Measurements from ENCODE around the gene SLPI. TPM values are rescaled to one million over a fixed set of nuclear protein-coding genes. Genes with fewer than 3 reads are reported as not detected.

Gene SLPI
- total and polyA plus RNA-seq, 10 of the 15 experiments (the other 5 are each of a cell fraction or from before 2014, with no cell fraction given), result 0.56 to 1.4 TPM; not detected in 8

DNA sequence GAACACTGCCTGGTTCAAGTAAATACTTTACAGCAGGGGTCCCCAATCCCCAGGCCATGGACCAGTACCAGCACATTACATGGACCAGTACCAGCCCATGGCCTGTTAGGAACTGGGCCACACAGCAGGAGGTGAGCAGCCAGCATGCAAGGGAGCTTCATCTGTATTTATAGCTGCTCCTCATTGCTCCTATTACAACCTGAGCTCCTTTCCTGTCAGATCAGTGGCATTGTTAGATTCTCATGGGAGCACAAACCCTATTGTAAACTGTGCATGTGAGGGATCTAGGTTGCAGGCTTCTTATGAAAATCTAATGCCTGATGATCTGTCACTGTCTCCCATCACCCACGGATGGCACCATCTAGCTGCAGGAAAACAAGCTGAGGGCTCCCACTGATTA lies 40.3 kb upstream of the SLPI start (continued):
- TF ChIP-seq, protein P1, sequence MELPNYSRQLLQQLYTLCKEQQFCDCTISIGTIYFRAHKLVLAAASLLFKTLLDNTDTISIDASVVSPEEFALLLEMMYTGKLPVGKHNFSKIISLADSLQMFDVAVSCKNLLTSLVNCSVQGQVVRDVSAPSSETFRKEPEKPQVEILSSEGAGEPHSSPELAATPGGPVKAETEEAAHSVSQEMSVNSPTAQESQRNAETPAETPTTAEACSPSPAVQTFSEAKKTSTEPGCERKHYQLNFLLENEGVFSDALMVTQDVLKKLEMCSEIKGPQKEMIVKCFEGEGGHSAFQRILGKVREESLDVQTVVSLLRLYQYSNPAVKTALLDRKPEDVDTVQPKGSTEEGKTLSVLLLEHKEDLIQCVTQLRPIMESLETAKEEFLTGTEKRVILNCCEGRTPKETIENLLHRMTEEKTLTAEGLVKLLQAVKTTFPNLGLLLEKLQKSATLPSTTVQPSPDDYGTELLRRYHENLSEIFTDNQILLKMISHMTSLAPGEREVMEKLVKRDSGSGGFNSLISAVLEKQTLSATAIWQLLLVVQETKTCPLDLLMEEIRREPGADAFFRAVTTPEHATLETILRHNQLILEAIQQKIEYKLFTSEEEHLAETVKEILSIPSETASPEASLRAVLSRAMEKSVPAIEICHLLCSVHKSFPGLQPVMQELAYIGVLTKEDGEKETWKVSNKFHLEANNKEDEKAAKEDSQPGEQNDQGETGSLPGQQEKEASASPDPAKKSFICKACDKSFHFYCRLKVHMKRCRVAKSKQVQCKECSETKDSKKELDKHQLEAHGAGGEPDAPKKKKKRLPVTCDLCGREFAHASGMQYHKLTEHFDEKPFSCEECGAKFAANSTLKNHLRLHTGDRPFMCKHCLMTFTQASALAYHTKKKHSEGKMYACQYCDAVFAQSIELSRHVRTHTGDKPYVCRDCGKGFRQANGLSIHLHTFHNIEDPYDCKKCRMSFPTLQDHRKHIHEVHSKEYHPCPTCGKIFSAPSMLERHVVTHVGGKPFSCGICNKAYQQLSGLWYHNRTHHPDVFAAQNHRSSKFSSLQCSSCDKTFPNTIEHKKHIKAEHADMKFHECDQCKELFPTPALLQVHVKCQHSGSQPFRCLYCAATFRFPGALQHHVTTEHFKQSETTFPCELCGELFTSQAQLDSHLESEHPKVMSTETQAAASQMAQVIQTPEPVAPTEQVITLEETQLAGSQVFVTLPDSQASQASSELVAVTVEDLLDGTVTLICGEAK (IDR thresholded peaks at IDR 0.05; ENCODE audit: borderline replicate concordance), result no peak

DNA sequence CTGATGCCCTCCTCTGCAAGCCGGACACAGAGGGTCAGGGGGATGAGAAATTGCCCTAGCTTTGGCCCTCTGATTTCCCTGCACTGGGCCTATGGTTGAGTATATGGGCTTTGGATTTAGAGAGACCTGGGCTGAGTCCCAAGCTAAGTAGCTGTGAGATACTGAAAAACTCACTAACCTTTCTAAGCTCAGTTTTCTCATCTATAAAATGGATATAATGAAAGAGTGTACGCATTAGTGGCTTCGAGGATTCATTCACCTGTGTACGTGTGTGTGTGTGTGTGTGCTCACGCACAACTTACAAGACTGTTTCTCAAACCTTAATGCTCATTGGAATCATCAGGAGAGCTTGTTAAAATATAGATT lies 39.6 kb upstream of the SLPI start:
- Histone ChIP-seq H3K27ac (ENCODE audit: control insufficient read depth, insufficient read depth) (no peak overlapping the region), H4K20me1 (ENCODE audit: control insufficient read depth, insufficient read depth) (no peaks in the 10 kb centered on the region), H3K9me3 (replicated peaks; ENCODE audit: control insufficient read depth, insufficient read depth, low read length) (no peaks in the 10 kb centered on the region; the same call in 2 of the 3 replicates), H3K4me1 (ENCODE audit: control insufficient read depth, insufficient read depth, low read length) (no peaks in the 10 kb centered on the region), H3K4me3 (no peak overlapping the region), H3K4me2 (ENCODE audit: control insufficient read depth, insufficient read depth) (peak overlapping the region; percentile 71; the same call in 1 of the 2 replicates), H3K36me3 (ENCODE audit: control insufficient read depth in 2 of 2, insufficient read depth in 2 of 2, low read length in 1 of 2) (no peaks in the 10 kb centered on the region), H3K9ac (ENCODE audit: control insufficient read depth, insufficient read depth, low read length) (no peak overlapping the region), H2AFZ (ENCODE audit: control insufficient read depth, low read depth, low read length) (no peak overlapping the region), H3K79me2 (ENCODE audit: control insufficient read depth, insufficient read depth, low read length) (no peaks in the 10 kb centered on the region), H3K27me3 (replicated peaks in 1 of 2; ENCODE audit: control insufficient read depth in 2 of 2, insufficient read depth in 2 of 2, low read length in 1 of 2) (peaks cover 6 to 7% of the 10 kb centered on the region in 2 experiments; a peak in 3 of 4 replicates)
- ChIA-PET RAD21 (ENCODE audit: unreplicated experiment) (interaction anchor here (0.6 to 1.9 kb wide), 8 partner anchors 143 to 477 kb away, joined by 3 to 8 read pairs (median 4); no protein-coding TSS in a partner anchor), CTCF (interaction anchor here (0.6 to 6.3 kb wide), 50 partner anchors 8 to 1089 kb away, joined by 3 to 53 read pairs (median 4); partner anchors contain the start of genes SYS1, WFDC10A, WFDC12 and WFDC5), SMC1A (ENCODE audit: uncharacterized antibody, unreplicated experiment) (interaction anchor here (0.7 to 1.3 kb wide), 6 partner anchors 8 to 250 kb away, joined by 3 to 6 read pairs (median 3); no protein-coding TSS in a partner anchor), POLR2A (no interaction called here)
- TF ChIP-seq ZNF207 (IDR thresholded peaks at IDR 0.05; ENCODE audit: borderline replicate concordance), result no peak
- TF ChIP-seq MEF2B (IDR thresholded peaks at IDR 0.05; ENCODE audit: partially characterized antibody, poor library complexity, severe bottlenecking), result no peak
- no peak for TF ChIP-seq ZNF622 (IDR thresholded peaks at IDR 0.05)
- TF ChIP-seq POLR2AphosphoS2 (IDR thresholded peaks at IDR 0.05; ENCODE audit: low read depth, low read length), result no peak
- no peak for TF ChIP-seq SIX5 (IDR thresholded peaks at IDR 0.05; ENCODE audit: low read depth, low read length, severe bottlenecking)
- TF ChIP-seq HDGF (IDR thresholded peaks at IDR 0.05), result no peak
- TF ChIP-seq BRCA1 (IDR thresholded peaks at IDR 0.05; ENCODE audit: low read depth, low read length), result no peak
- no peak for FAIRE-seq
- ATAC-seq, result no peak
- no peak for DNase-seq (ENCODE audit: low read depth, low spot score)
- intact Hi-C loops (cut with micrococcal nuclease; ENCODE audit: unreplicated experiment), result loop anchor here (5.0 kb wide), 4 partner anchors 157 to 257 kb away; no protein-coding TSS in a partner anchor
- in situ Hi-C loops (cut with MboI), result no loop called here
- no TSS peak for BruUV-seq (replicated peaks)
- 22% methylated on average over 5 of the region's 5 CpGs for WGBS (ENCODE audit: insufficient coverage, insufficient replicate concordance, low lambda C conversion rate, missing lambda C conversion rate)
